Osteoblast (primary cell): ENCODE measurements around the gene HMCN1. TPM values are rescaled to one million over a fixed set of nuclear protein-coding genes. Genes with fewer than 3 reads are reported as not detected.
A peak's percentile ranks its signal among the peaks of the same experiment; 100 is the strongest.

ENCODE experiments used
- DNase-seq: peaks from one replicate; pipeline ENCODE4 v3.0.0; 2011; ENCODE audit warnings: low spot score, mixed read lengths; ENCODE audit not compliant: insufficient read length; ENCODE audit errors: missing footprints
- H2AFZ ChIP-seq: 2 replicates; pipeline ENCODE4 v1.6.0; 2011; ENCODE audit warnings: mild to moderate bottlenecking, low read length
- H3K27ac ChIP-seq: 2 replicates; pipeline ENCODE4 v1.5.1; 2011; ENCODE audit warnings: mild to moderate bottlenecking, low read depth, low read length, moderate library complexity
- H3K27me3 ChIP-seq: 2 replicates; pipeline ENCODE4 v1.6.0; 2012; ENCODE audit warnings: mild to moderate bottlenecking, control low read depth, inconsistent platforms, low read length, moderate library complexity; ENCODE audit not compliant: insufficient read depth
- H3K36me3 ChIP-seq: 2 replicates; pipeline ENCODE4 v1.5.1; 2011; ENCODE audit warnings: mild to moderate bottlenecking, low read length, control low read depth, moderate library complexity; ENCODE audit not compliant: insufficient read depth
- H3K4me1 ChIP-seq: 2 replicates; pipeline ENCODE4 v1.5.1; 2011; ENCODE audit warnings: mild to moderate bottlenecking, low read length, control low read depth, moderate library complexity; ENCODE audit not compliant: insufficient read depth
- H3K4me2 ChIP-seq: 2 replicates; pipeline ENCODE4 v1.6.0; 2011; ENCODE audit warnings: mild to moderate bottlenecking, low read length; ENCODE audit not compliant: insufficient read depth
- H3K4me3 ChIP-seq: fragments of 200-600 bp; sonication (generic); 3 replicates; pipeline ENCODE4 v1.5.1; 2012; ENCODE audit warnings: mild to moderate bottlenecking, low read length, inconsistent platforms; ENCODE audit not compliant: insufficient read depth
- H3K79me2 ChIP-seq: 2 replicates; pipeline ENCODE4 v1.6.0; 2012; ENCODE audit warnings: mild to moderate bottlenecking, low read length, control low read depth, inconsistent platforms; ENCODE audit not compliant: insufficient read depth
- H3K9me3 ChIP-seq: 2 replicates; pipeline ENCODE4 v1.5.1; 2011; ENCODE audit warnings: low read depth, low read length, control low read depth
- H4K20me1 ChIP-seq: 2 replicates; pipeline ENCODE4 v1.6.0; 2012; ENCODE audit warnings: mild to moderate bottlenecking, low read length, control low read depth; ENCODE audit not compliant: insufficient read depth
- total RNA-seq: library from RNA; depleted of rRNA; stranded (reverse); fragments of >200 nt; gene quantifications from 2 replicates; pipeline ENCODE4 v1.2.3, GENCODE V29; 2012
- TF ChIP-seq, protein P1 (sequence below): IDR thresholded peaks from 2 replicates; pipeline ENCODE4 v1.5.1; 2011; ENCODE audit warnings: mild to moderate bottlenecking, low read depth, low read length, moderate library complexity; ENCODE audit errors: extremely low read depth

Gene HMCN1
- total RNA-seq, 1 donor, result 178 TPM

GRCh38 chr1:185895208-185895900 lies 161.2 kb downstream of the HMCN1 start:
- H3K27me3 ChIP-seq, result no peaks in the 10 kb centered on the region
- no peak overlapping the region for H2AFZ ChIP-seq
- peaks cover 7% of the 10 kb centered on the region for H3K4me1 ChIP-seq
- H3K36me3 ChIP-seq, result no peaks in the 10 kb centered on the region
- no peak overlapping the region for H3K4me2 ChIP-seq
- H4K20me1 ChIP-seq, result no peaks in the 10 kb centered on the region
- H3K9me3 ChIP-seq, result no peaks in the 10 kb centered on the region
- DNase-seq, result no peak
- peak overlapping the region; percentile 35 for H3K27ac ChIP-seq
- H3K79me2 ChIP-seq, result no peaks in the 10 kb centered on the region
- TF ChIP-seq, protein P1, sequence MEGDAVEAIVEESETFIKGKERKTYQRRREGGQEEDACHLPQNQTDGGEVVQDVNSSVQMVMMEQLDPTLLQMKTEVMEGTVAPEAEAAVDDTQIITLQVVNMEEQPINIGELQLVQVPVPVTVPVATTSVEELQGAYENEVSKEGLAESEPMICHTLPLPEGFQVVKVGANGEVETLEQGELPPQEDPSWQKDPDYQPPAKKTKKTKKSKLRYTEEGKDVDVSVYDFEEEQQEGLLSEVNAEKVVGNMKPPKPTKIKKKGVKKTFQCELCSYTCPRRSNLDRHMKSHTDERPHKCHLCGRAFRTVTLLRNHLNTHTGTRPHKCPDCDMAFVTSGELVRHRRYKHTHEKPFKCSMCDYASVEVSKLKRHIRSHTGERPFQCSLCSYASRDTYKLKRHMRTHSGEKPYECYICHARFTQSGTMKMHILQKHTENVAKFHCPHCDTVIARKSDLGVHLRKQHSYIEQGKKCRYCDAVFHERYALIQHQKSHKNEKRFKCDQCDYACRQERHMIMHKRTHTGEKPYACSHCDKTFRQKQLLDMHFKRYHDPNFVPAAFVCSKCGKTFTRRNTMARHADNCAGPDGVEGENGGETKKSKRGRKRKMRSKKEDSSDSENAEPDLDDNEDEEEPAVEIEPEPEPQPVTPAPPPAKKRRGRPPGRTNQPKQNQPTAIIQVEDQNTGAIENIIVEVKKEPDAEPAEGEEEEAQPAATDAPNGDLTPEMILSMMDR, result no peak
- no peak overlapping the region for H3K4me3 ChIP-seq

DNA sequence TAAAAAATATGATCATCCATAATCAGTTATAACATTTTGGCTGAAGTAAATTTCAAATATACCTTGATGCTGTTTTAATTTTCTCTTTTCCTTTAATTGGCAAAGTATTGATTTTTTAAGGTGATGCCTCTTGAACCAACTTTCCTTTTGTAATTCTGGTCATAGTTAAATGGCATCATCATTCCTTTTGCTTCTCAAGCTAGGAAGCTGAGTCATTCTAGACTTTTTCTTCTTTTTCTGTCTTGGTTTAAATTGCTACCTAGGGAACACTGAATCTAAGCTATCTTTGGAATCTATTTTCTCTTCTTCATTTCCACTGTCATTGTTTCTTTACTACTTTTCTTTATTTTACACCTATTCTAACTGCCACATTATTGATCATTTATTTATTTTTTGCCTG lies 162.7 kb downstream of the HMCN1 start:
- Histone ChIP-seq H3K36me3 (no peaks in the 10 kb centered on the region), H3K79me2 (no peaks in the 10 kb centered on the region), H3K27ac (no peak overlapping the region), H3K4me1 (peaks cover 7% of the 10 kb centered on the region), H3K4me2 (no peak overlapping the region), H4K20me1 (no peaks in the 10 kb centered on the region), H3K9me3 (no peaks in the 10 kb centered on the region), H2AFZ (no peak overlapping the region), H3K4me3 (no peak overlapping the region), H3K27me3 (no peaks in the 10 kb centered on the region)
- TF ChIP-seq, protein P1, result no peak
- DNase-seq, result no peak

DNA sequence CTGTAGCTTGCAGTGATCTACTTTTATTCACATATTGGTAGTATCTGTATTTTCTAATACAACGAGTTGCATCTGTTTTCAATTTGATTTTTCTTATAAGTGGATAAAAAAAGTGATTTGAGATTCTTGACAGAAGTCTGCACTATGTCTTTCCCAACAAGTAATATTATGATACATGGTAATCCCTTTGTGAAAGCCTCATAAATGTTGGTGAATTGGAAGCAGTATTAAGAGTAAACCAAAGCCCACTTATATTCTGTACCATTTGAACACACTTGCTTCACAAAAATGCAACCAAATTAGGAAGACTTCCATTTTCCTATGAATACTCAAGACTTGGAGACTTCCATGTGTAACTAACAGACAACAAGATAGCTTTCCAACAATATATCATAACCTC lies 172.0 kb downstream of the HMCN1 start:
- Histone ChIP-seq H3K27me3 (no peaks in the 10 kb centered on the region), H4K20me1 (no peaks in the 10 kb centered on the region), H3K4me2 (no peak overlapping the region), H3K79me2 (no peaks in the 10 kb centered on the region), H3K4me1 (no peaks in the 10 kb centered on the region), H3K9me3 (no peaks in the 10 kb centered on the region), H3K4me3 (no peak overlapping the region), H3K36me3 (no peaks in the 10 kb centered on the region), H3K27ac (no peak overlapping the region), H2AFZ (no peak overlapping the region)
- TF ChIP-seq, protein P1, result no peak
- no peak for DNase-seq

- TF ChIP-seq, protein P1, result no peak
- no peak for DNase-seq
- Histone ChIP-seq H3K27ac (no peak overlapping the region), H3K4me1 (no peaks in the 10 kb centered on the region), H3K36me3 (no peaks in the 10 kb centered on the region), H3K4me2 (no peak overlapping the region), H2AFZ (no peak overlapping the region), H3K79me2 (no peaks in the 10 kb centered on the region), H3K9me3 (no peaks in the 10 kb centered on the region), H3K4me3 (no peak overlapping the region), H3K27me3 (no peaks in the 10 kb centered on the region), H4K20me1 (no peaks in the 10 kb centered on the region)
Measured at GRCh38 chr1:185907246-185907645, 173.1 kb downstream of the HMCN1 start.
